ENCODE measurements around the gene SPATA33.
"Not testable (repeated sequence)": the region's sequence is repeated elsewhere in the genome, so short reads cannot be mapped to it uniquely, and the experiment has no call there.

SPATA33 gene

GRCh38 chr16:89629827-89630610 is 27.6 kb upstream of the SPATA33 start:
- DNase-seq, result no peak

GRCh38 chr16:89633064-89633631 is 24.5 kb upstream of the SPATA33 start:
- no peak for DNase-seq

GRCh38 chr16:89634463-89635385 is 22.9 kb upstream of the SPATA33 start:
- not testable (repeated sequence) for DNase-seq

GRCh38 chr16:89636663-89637062 is 21.0 kb upstream of the SPATA33 start:
- DNase-seq, result no peak

GRCh38 chr16:89637379-89637778 is 20.3 kb upstream of the SPATA33 start:
- DNase-seq, result no peak

- DNase-seq, result no peak
These were observed 19.2 kb upstream of the SPATA33 start for GRCh38 chr16:89638455-89638854.

GRCh38 chr16:89639385-89639784 is 18.3 kb upstream of the SPATA33 start:
- DNase-seq, result no peak

- no peak for DNase-seq
These were observed 16.0 kb upstream of the SPATA33 start for GRCh38 chr16:89641458-89642119.

- DNase-seq, result no peak
These were observed 15.1 kb upstream of the SPATA33 start for GRCh38 chr16:89642574-89642973.

- DNase-seq, result no peak
These were observed 13.8 kb upstream of the SPATA33 start for GRCh38 chr16:89643769-89644300.

GRCh38 chr16:89645122-89645521 is 12.5 kb upstream of the SPATA33 start:
- no peak for DNase-seq

- no peak for DNase-seq
These were observed 11.4 kb upstream of the SPATA33 start for GRCh38 chr16:89646270-89646669.

GRCh38 chr16:89646906-89647305 is 10.7 kb upstream of the SPATA33 start:
- DNase-seq, result no peak

GRCh38 chr16:89651584-89651983 is 6.1 kb upstream of the SPATA33 start:
- DNase-seq, result no peak

- DNase-seq, result no peak
These were observed 3.9 kb upstream of the SPATA33 start for GRCh38 chr16:89653656-89654295.

GRCh38 chr16:89655062-89655643 is 2.5 kb upstream of the SPATA33 start:
- no peak for DNase-seq

GRCh38 chr16:89656435-89657121 is 1.1 kb upstream of the SPATA33 start:
- DNase-seq, result no peak

GRCh38 chr16:89658221-89658879 is 714 bp downstream of the SPATA33 start:
- no peak for DNase-seq

- no peak for DNase-seq
These were observed 2.5 kb downstream of the SPATA33 start for GRCh38 chr16:89660146-89660545.

GRCh38 chr16:89661215-89661614 is 3.6 kb downstream of the SPATA33 start:
- no peak for DNase-seq

- DNase-seq, result not testable (repeated sequence)
These were observed 6.6 kb downstream of the SPATA33 start for GRCh38 chr16:89664238-89664637.

Data from NCI-H446 (cell line).